Endothelial cell of umbilical vein (primary cell): ENCODE data around the gene AJAP1. TPM values are rescaled to one million over a fixed set of nuclear protein-coding genes. Genes with fewer than 3 reads are reported as not detected.

Experiments
- BruUV-seq: library from RNA; stranded (reverse); fragments of 400-500 nt; replicated peaks from 2 replicates; lab custom pipeline; 2021; lab: Mats Ljungman, UMichigan
- CTCF ChIA-PET: fragments of 300-600, 350-600 bp; sonication (Branson Sonifier 250); formaldehyde crosslinking; loops from one replicate; lab custom pipeline; 2021; ENCODE audit warnings: antibody characterized with exemption, inconsistent platforms; lab: Charles Lee
- POLR2A ChIA-PET: fragments of 300-600, 350-600 bp; sonication (Branson Sonifier 250); formaldehyde crosslinking; loops from one replicate; lab custom pipeline; 2021; ENCODE audit warnings: antibody characterized with exemption, inconsistent platforms; lab: Charles Lee
- DNase-seq: peaks from one replicate; pipeline ENCODE4 v3.0.0-alpha.2; 2011; ENCODE audit warnings: low read depth, low spot score
- FAIRE-seq: peaks from 2 replicates; lab custom pipeline; 2011; peaks lifted over from hg19 to GRCh38; lab: Jason Lieb, UNC
- H2AFZ ChIP-seq: 2 replicates; pipeline ENCODE4 v1.6.0; 2012; ENCODE audit warnings: low read depth, low read length, control low read depth, inconsistent platforms
- H3K27ac ChIP-seq: 2 replicates; pipeline ENCODE4 v1.5.1; 2011; ENCODE audit warnings: low read depth, mild to moderate bottlenecking, control low read depth, low read length, moderate library complexity; ENCODE audit not compliant: insufficient read depth
- H3K27me3 ChIP-seq, 2 experiments: 2 replicates each; pipeline versions ENCODE4 v1.6.0 to v1.6.1; 2011; ENCODE audit warnings: low read length in 2 of 2, mixed read lengths in 1 of 2; ENCODE audit not compliant: control insufficient read depth in 2 of 2, insufficient read depth in 2 of 2
- H3K36me3 ChIP-seq, 2 experiments: 2 replicates in 1 of 2; 3 replicates in 1 of 2; pipeline ENCODE4 v1.5.1; 2011; ENCODE audit warnings: low read length in 2 of 2, mild to moderate bottlenecking in 1 of 2, moderate library complexity in 1 of 2; ENCODE audit not compliant: control insufficient read depth in 2 of 2, insufficient read depth in 2 of 2; ENCODE audit errors: extremely low read depth in 1 of 2
- H3K4me1 ChIP-seq: 3 replicates; pipeline ENCODE4 v1.5.1; 2011; ENCODE audit warnings: mild to moderate bottlenecking, low read length; ENCODE audit not compliant: control insufficient read depth, insufficient read depth; ENCODE audit errors: extremely low read depth
- H3K4me2 ChIP-seq: 2 replicates; pipeline ENCODE4 v1.6.1; 2011; ENCODE audit warnings: low read length, control low read depth, mixed read lengths; ENCODE audit not compliant: insufficient read depth
- H3K4me3 ChIP-seq, 3 experiments: fragments of 200-600 bp in 1 of 3; sonication (generic), shearing (Covaris generic) in 1 of 3; replicated peaks in 1 of 3; 2 replicates each; pipeline ENCODE4 v1.5.1; 2011 to 2016; ENCODE audit warnings: control low read depth in 3 of 3, low read length in 3 of 3, mild to moderate bottlenecking in 2 of 3, inconsistent platforms in 1 of 3, low read depth in 1 of 3, moderate library complexity in 1 of 3; ENCODE audit not compliant: insufficient read depth in 1 of 3
- H3K79me2 ChIP-seq: 2 replicates; pipeline ENCODE4 v1.6.0; 2012; ENCODE audit warnings: low read length, inconsistent platforms; ENCODE audit not compliant: control insufficient read depth, insufficient read depth
- H3K9ac ChIP-seq: replicated peaks from 2 replicates; pipeline ENCODE3; 2011; ENCODE audit warnings: low read length, control low read depth; ENCODE audit not compliant: insufficient read depth; ENCODE audit errors: extremely low read depth
- H3K9me1 ChIP-seq: replicated peaks from 3 replicates; pipeline ENCODE4 v1.6.0; 2011; ENCODE audit warnings: mild to moderate bottlenecking, low read length; ENCODE audit not compliant: control insufficient read depth, insufficient read depth; ENCODE audit errors: extremely low read depth
- H3K9me3 ChIP-seq: replicated peaks from 2 replicates; pipeline ENCODE4 v1.5.1; 2012; ENCODE audit warnings: low read length, inconsistent platforms; ENCODE audit not compliant: control insufficient read depth, insufficient read depth
- H4K20me1 ChIP-seq: replicated peaks from 2 replicates; pipeline ENCODE3; 2011; ENCODE audit warnings: mild to moderate bottlenecking, low read length; ENCODE audit not compliant: control insufficient read depth, insufficient read depth; ENCODE audit errors: extremely low read depth
- EZH2 ChIP-seq: IDR thresholded peaks from 2 replicates; pipeline ENCODE4 v1.6.1; 2012; ENCODE audit warnings: borderline replicate concordance, low read depth, mild to moderate bottlenecking, moderate library complexity, low read length, inconsistent platforms; ENCODE audit not compliant: severe bottlenecking
- FOS ChIP-seq: IDR thresholded peaks from 2 replicates; pipeline ENCODE4 v1.6.1; 2011; ENCODE audit warnings: mild to moderate bottlenecking, low read length, moderate library complexity, borderline replicate concordance; ENCODE audit not compliant: insufficient read depth
- GATA2 ChIP-seq: IDR thresholded peaks from 2 replicates; pipeline ENCODE4 v1.7.0; 2011; ENCODE audit warnings: low read depth, mild to moderate bottlenecking, moderate library complexity, mixed read lengths, low read length; ENCODE audit not compliant: insufficient read length, insufficient read depth
- JUN ChIP-seq: IDR thresholded peaks from 2 replicates; pipeline ENCODE4 v1.6.1; 2011; ENCODE audit warnings: borderline replicate concordance, low read depth; ENCODE audit not compliant: insufficient read length, insufficient read depth
- MAX ChIP-seq: IDR thresholded peaks from 2 replicates; pipeline ENCODE4 v1.6.1; 2011; ENCODE audit not compliant: insufficient read depth, insufficient read length
- MYC ChIP-seq: IDR thresholded peaks from one replicate; pipeline ENCODE4 v1.6.1; 2011; ENCODE audit warnings: mild to moderate bottlenecking, low read depth, low read length
- POLR2A ChIP-seq: IDR thresholded peaks from 2 replicates; pipeline ENCODE4 v1.6.1; 2012; ENCODE audit warnings: low read depth, mild to moderate bottlenecking, control low read depth, low read length
- POLR2AphosphoS5 ChIP-seq: IDR thresholded peaks from 2 replicates; pipeline ENCODE4 v1.6.1; 2012; ENCODE audit warnings: low read depth, mild to moderate bottlenecking, control low read depth, low read length, moderate library complexity; ENCODE audit not compliant: insufficient read depth
- dilution Hi-C: fragments of 300-500 bp; cut with MboI; formaldehyde crosslinking; loops from one replicate; pipeline ENCODE4 v1.15.0; 2019; ENCODE audit warnings: low sequenced_read_pairs; ENCODE audit not compliant: extremely low pct_ligation_motif_present
- intact Hi-C: fragments of 100-400 bp; cut with micrococcal nuclease; formaldehyde crosslinking; loops from one replicate; pipeline ENCODE4 v1.10.0; 2022
- polyA plus RNA-seq, 4 experiments: library from polyadenylated mRNA; depleted of rRNA in 3 of 4; stranded (reverse) in 3 of 4; unstranded in 1 of 4; fragments of >200 nt; gene quantifications; 2 replicates each; pipeline versions ENCODE4 v1.2.1 to v1.2.3, GENCODE V29; 2011 to 2012; ENCODE audit warnings: missing spikeins in 1 of 4
- total RNA-seq: library from RNA; stranded (reverse); gene quantifications from 2 replicates; pipeline ENCODE4 v1.2.3, GENCODE V29; 2021
- TF ChIP-seq, protein P1 (sequence below), 2 donors: IDR thresholded peaks; 1 replicate in 1 of 2; 2 replicates in 1 of 2; pipeline ENCODE4 v1.5.1; 2011; ENCODE audit warnings: low read length in 2 of 2, mild to moderate bottlenecking in 2 of 2, moderate library complexity in 2 of 2, control low read depth in 1 of 2, inconsistent platforms in 1 of 2, low read depth in 1 of 2; ENCODE audit not compliant: insufficient read depth in 1 of 2; ENCODE audit errors: extremely low read depth in 1 of 2

The AJAP1 gene
- total and polyA plus RNA-seq, 2 donors (not counting 3 experiments of a cell fraction or from before 2014, with no cell fraction given) = not detected

- H3K79me2 ChIP-seq = no peaks in the 10 kb centered on the region
- no peak for TF ChIP-seq MYC
- no peak for TF ChIP-seq POLR2A
- TF ChIP-seq, protein P1, sequence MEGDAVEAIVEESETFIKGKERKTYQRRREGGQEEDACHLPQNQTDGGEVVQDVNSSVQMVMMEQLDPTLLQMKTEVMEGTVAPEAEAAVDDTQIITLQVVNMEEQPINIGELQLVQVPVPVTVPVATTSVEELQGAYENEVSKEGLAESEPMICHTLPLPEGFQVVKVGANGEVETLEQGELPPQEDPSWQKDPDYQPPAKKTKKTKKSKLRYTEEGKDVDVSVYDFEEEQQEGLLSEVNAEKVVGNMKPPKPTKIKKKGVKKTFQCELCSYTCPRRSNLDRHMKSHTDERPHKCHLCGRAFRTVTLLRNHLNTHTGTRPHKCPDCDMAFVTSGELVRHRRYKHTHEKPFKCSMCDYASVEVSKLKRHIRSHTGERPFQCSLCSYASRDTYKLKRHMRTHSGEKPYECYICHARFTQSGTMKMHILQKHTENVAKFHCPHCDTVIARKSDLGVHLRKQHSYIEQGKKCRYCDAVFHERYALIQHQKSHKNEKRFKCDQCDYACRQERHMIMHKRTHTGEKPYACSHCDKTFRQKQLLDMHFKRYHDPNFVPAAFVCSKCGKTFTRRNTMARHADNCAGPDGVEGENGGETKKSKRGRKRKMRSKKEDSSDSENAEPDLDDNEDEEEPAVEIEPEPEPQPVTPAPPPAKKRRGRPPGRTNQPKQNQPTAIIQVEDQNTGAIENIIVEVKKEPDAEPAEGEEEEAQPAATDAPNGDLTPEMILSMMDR (IDR thresholded peaks at IDR 0.05; ENCODE audit: extremely low read depth in 1 of 2, insufficient read depth in 1 of 2, low read depth in 1 of 2, low read length in 2 of 2) = no peak
- TF ChIP-seq GATA2 = no peak
- TF ChIP-seq EZH2 = no peak
- no peak for TF ChIP-seq POLR2AphosphoS5
- TF ChIP-seq FOS = no peak
- TF ChIP-seq JUN = no peak
- TF ChIP-seq MAX = no peak
- no peaks in the 10 kb centered on the region for H3K27me3 ChIP-seq
- no peak for DNase-seq
- POLR2A ChIA-PET = no interaction called here
- CTCF ChIA-PET = no interaction called here
- no peaks in the 10 kb centered on the region for H4K20me1 ChIP-seq
- H3K4me1 ChIP-seq = no peaks in the 10 kb centered on the region
- no peaks in the 10 kb centered on the region for H3K36me3 ChIP-seq
- intact Hi-C loops (no loop called here), dilution Hi-C loops (no loop called here)
- no TSS peak for BruUV-seq
- H3K9me1 ChIP-seq = no peaks in the 10 kb centered on the region
- no peak overlapping the region for H3K9ac ChIP-seq
- no peak for FAIRE-seq
- no peak overlapping the region for H3K4me2 ChIP-seq
- no peak overlapping the region for H3K4me3 ChIP-seq
- no peak overlapping the region for H3K27ac ChIP-seq
- peaks cover 2% of the 10 kb centered on the region for H3K9me3 ChIP-seq
- H2AFZ ChIP-seq = no peak overlapping the region
Observed at GRCh38 chr1:4684136-4684535, 29.7 kb downstream of the AJAP1 start.
